Endothelial cell of umbilical vein (primary cell): Measurements from ENCODE around the gene NEK2. TPM values are rescaled to one million over a fixed set of nuclear protein-coding genes. Genes with fewer than 3 reads are reported as not detected.

Source experiments
- BruUV-seq: library from RNA; stranded (reverse); fragments of 400-500 nt; replicated peaks from 2 replicates; lab custom pipeline; 2021; lab: Mats Ljungman, UMichigan
- CTCF ChIA-PET: fragments of 300-600, 350-600 bp; sonication (Branson Sonifier 250); formaldehyde crosslinking; loops from one replicate; lab custom pipeline; 2021; ENCODE audit warnings: antibody characterized with exemption, inconsistent platforms; lab: Charles Lee
- POLR2A ChIA-PET: fragments of 300-600, 350-600 bp; sonication (Branson Sonifier 250); formaldehyde crosslinking; loops from one replicate; lab custom pipeline; 2021; ENCODE audit warnings: antibody characterized with exemption, inconsistent platforms; lab: Charles Lee
- DNase-seq: peaks from one replicate; pipeline ENCODE4 v3.0.0-alpha.2; 2011; ENCODE audit warnings: low read depth, low spot score
- FAIRE-seq: peaks from 2 replicates; lab custom pipeline; 2011; peaks lifted over from hg19 to GRCh38; lab: Jason Lieb, UNC
- H2AFZ ChIP-seq: 2 replicates; pipeline ENCODE4 v1.6.0; 2012; ENCODE audit warnings: low read depth, low read length, control low read depth, inconsistent platforms
- H3K27ac ChIP-seq: 2 replicates; pipeline ENCODE4 v1.5.1; 2011; ENCODE audit warnings: low read depth, mild to moderate bottlenecking, control low read depth, low read length, moderate library complexity; ENCODE audit not compliant: insufficient read depth
- H3K27me3 ChIP-seq, 2 experiments: 2 replicates each; pipeline versions ENCODE4 v1.6.0 to v1.6.1; 2011; ENCODE audit warnings: low read length in 2 of 2, mixed read lengths in 1 of 2; ENCODE audit not compliant: control insufficient read depth in 2 of 2, insufficient read depth in 2 of 2
- H3K36me3 ChIP-seq, 2 experiments: 2 replicates in 1 of 2; 3 replicates in 1 of 2; pipeline ENCODE4 v1.5.1; 2011; ENCODE audit warnings: low read length in 2 of 2, mild to moderate bottlenecking in 1 of 2, moderate library complexity in 1 of 2; ENCODE audit not compliant: control insufficient read depth in 2 of 2, insufficient read depth in 2 of 2; ENCODE audit errors: extremely low read depth in 1 of 2
- H3K4me1 ChIP-seq: 3 replicates; pipeline ENCODE4 v1.5.1; 2011; ENCODE audit warnings: mild to moderate bottlenecking, low read length; ENCODE audit not compliant: control insufficient read depth, insufficient read depth; ENCODE audit errors: extremely low read depth
- H3K4me2 ChIP-seq: 2 replicates; pipeline ENCODE4 v1.6.1; 2011; ENCODE audit warnings: low read length, control low read depth, mixed read lengths; ENCODE audit not compliant: insufficient read depth
- H3K4me3 ChIP-seq, 3 experiments: fragments of 200-600 bp in 1 of 3; sonication (generic), shearing (Covaris generic) in 1 of 3; replicated peaks in 1 of 3; 2 replicates each; pipeline ENCODE4 v1.5.1; 2011 to 2016; ENCODE audit warnings: control low read depth in 3 of 3, low read length in 3 of 3, mild to moderate bottlenecking in 2 of 3, inconsistent platforms in 1 of 3, low read depth in 1 of 3, moderate library complexity in 1 of 3; ENCODE audit not compliant: insufficient read depth in 1 of 3
- H3K79me2 ChIP-seq: 2 replicates; pipeline ENCODE4 v1.6.0; 2012; ENCODE audit warnings: low read length, inconsistent platforms; ENCODE audit not compliant: control insufficient read depth, insufficient read depth
- H3K9ac ChIP-seq: replicated peaks from 2 replicates; pipeline ENCODE3; 2011; ENCODE audit warnings: low read length, control low read depth; ENCODE audit not compliant: insufficient read depth; ENCODE audit errors: extremely low read depth
- H3K9me1 ChIP-seq: replicated peaks from 3 replicates; pipeline ENCODE4 v1.6.0; 2011; ENCODE audit warnings: mild to moderate bottlenecking, low read length; ENCODE audit not compliant: control insufficient read depth, insufficient read depth; ENCODE audit errors: extremely low read depth
- H3K9me3 ChIP-seq: replicated peaks from 2 replicates; pipeline ENCODE4 v1.5.1; 2012; ENCODE audit warnings: low read length, inconsistent platforms; ENCODE audit not compliant: control insufficient read depth, insufficient read depth
- H4K20me1 ChIP-seq: replicated peaks from 2 replicates; pipeline ENCODE3; 2011; ENCODE audit warnings: mild to moderate bottlenecking, low read length; ENCODE audit not compliant: control insufficient read depth, insufficient read depth; ENCODE audit errors: extremely low read depth
- EZH2 ChIP-seq: IDR thresholded peaks from 2 replicates; pipeline ENCODE4 v1.6.1; 2012; ENCODE audit warnings: borderline replicate concordance, low read depth, mild to moderate bottlenecking, moderate library complexity, low read length, inconsistent platforms; ENCODE audit not compliant: severe bottlenecking
- FOS ChIP-seq: IDR thresholded peaks from 2 replicates; pipeline ENCODE4 v1.6.1; 2011; ENCODE audit warnings: mild to moderate bottlenecking, low read length, moderate library complexity, borderline replicate concordance; ENCODE audit not compliant: insufficient read depth
- GATA2 ChIP-seq: IDR thresholded peaks from 2 replicates; pipeline ENCODE4 v1.7.0; 2011; ENCODE audit warnings: low read depth, mild to moderate bottlenecking, moderate library complexity, mixed read lengths, low read length; ENCODE audit not compliant: insufficient read length, insufficient read depth
- JUN ChIP-seq: IDR thresholded peaks from 2 replicates; pipeline ENCODE4 v1.6.1; 2011; ENCODE audit warnings: borderline replicate concordance, low read depth; ENCODE audit not compliant: insufficient read length, insufficient read depth
- MYC ChIP-seq: IDR thresholded peaks from one replicate; pipeline ENCODE4 v1.6.1; 2011; ENCODE audit warnings: mild to moderate bottlenecking, low read depth, low read length
- POLR2A ChIP-seq: IDR thresholded peaks from 2 replicates; pipeline ENCODE4 v1.6.1; 2012; ENCODE audit warnings: low read depth, mild to moderate bottlenecking, control low read depth, low read length
- POLR2AphosphoS5 ChIP-seq: IDR thresholded peaks from 2 replicates; pipeline ENCODE4 v1.6.1; 2012; ENCODE audit warnings: low read depth, mild to moderate bottlenecking, control low read depth, low read length, moderate library complexity; ENCODE audit not compliant: insufficient read depth
- dilution Hi-C: fragments of 300-500 bp; cut with MboI; formaldehyde crosslinking; loops from one replicate; pipeline ENCODE4 v1.15.0; 2019; ENCODE audit warnings: low sequenced_read_pairs; ENCODE audit not compliant: extremely low pct_ligation_motif_present
- intact Hi-C: fragments of 100-400 bp; cut with micrococcal nuclease; formaldehyde crosslinking; loops from one replicate; pipeline ENCODE4 v1.10.0; 2022
- polyA plus RNA-seq, 4 experiments: library from polyadenylated mRNA; depleted of rRNA in 3 of 4; stranded (reverse) in 3 of 4; unstranded in 1 of 4; fragments of >200 nt; gene quantifications; 2 replicates each; pipeline versions ENCODE4 v1.2.1 to v1.2.3, GENCODE V29; 2011 to 2012; ENCODE audit warnings: missing spikeins in 1 of 4
- total RNA-seq: library from RNA; stranded (reverse); gene quantifications from 2 replicates; pipeline ENCODE4 v1.2.3, GENCODE V29; 2021
- TF ChIP-seq, protein P1 (sequence below), 2 donors: IDR thresholded peaks; 1 replicate in 1 of 2; 2 replicates in 1 of 2; pipeline ENCODE4 v1.5.1; 2011; ENCODE audit warnings: low read length in 2 of 2, mild to moderate bottlenecking in 2 of 2, moderate library complexity in 2 of 2, control low read depth in 1 of 2, inconsistent platforms in 1 of 2, low read depth in 1 of 2; ENCODE audit not compliant: insufficient read depth in 1 of 2; ENCODE audit errors: extremely low read depth in 1 of 2
- TF ChIP-seq, protein P2 (sequence below): IDR thresholded peaks from 2 replicates; pipeline ENCODE4 v1.6.1; 2011; ENCODE audit not compliant: insufficient read depth, insufficient read length

NEK2 gene
- total and polyA plus RNA-seq, 2 donors (not counting 3 experiments of a cell fraction or from before 2014, with no cell fraction given), result 6.6 to 19.0 TPM

DNA sequence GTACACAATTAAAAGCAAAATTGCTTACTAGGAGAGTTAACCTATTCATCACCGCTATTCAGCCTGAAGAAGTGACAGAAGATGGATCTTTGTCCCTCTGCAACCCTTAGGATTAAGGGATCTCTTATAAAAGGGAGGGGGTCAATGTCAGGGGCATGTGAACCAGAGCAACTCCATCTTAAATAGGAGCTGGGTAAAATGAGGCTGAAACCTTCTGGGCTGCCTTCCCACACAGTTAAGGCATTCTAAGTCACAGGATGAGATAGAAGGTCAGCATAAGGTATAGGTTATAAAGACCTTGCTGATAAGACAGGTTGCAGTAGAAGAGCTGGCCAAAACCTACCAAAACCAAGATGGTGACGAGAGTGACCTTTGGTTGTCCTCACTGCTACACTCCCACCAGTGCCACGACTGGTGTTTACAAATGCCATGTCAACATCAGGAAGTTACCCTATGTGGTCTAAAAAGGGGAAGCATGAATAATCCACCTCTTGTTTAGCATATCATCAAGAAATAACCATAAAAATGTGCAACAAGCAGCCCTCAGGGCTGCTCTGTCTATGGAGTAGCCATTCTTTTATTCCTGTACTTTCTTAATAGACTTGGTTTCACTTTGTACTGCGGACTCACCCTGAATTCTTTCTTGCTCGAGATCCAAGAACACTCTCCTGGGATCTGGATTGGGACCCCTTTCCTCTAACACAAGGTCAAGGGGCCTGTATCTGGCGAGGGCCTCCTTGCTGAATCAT lies 35.3 kb upstream of the NEK2 start:
- FAIRE-seq (peak; percentile 42), DNase-seq (no peak)
- dilution Hi-C loops (no loop called here), intact Hi-C loops (no loop called here)
- TF ChIP-seq FOS, result no peak
- TF ChIP-seq GATA2, result no peak
- TF ChIP-seq, protein P1, sequence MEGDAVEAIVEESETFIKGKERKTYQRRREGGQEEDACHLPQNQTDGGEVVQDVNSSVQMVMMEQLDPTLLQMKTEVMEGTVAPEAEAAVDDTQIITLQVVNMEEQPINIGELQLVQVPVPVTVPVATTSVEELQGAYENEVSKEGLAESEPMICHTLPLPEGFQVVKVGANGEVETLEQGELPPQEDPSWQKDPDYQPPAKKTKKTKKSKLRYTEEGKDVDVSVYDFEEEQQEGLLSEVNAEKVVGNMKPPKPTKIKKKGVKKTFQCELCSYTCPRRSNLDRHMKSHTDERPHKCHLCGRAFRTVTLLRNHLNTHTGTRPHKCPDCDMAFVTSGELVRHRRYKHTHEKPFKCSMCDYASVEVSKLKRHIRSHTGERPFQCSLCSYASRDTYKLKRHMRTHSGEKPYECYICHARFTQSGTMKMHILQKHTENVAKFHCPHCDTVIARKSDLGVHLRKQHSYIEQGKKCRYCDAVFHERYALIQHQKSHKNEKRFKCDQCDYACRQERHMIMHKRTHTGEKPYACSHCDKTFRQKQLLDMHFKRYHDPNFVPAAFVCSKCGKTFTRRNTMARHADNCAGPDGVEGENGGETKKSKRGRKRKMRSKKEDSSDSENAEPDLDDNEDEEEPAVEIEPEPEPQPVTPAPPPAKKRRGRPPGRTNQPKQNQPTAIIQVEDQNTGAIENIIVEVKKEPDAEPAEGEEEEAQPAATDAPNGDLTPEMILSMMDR (IDR thresholded peaks at IDR 0.05; ENCODE audit: extremely low read depth in 1 of 2, insufficient read depth in 1 of 2, low read depth in 1 of 2, low read length in 2 of 2), result no peak
- TF ChIP-seq EZH2, result no peak
- TF ChIP-seq, protein P2, sequence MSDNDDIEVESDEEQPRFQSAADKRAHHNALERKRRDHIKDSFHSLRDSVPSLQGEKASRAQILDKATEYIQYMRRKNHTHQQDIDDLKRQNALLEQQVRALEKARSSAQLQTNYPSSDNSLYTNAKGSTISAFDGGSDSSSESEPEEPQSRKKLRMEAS, result no peak
- no peak for TF ChIP-seq POLR2A
- no peak for TF ChIP-seq MYC
- no peak for TF ChIP-seq JUN
- TF ChIP-seq POLR2AphosphoS5, result no peak
- no peaks in the 10 kb centered on the region for H3K79me2 ChIP-seq
- no peak overlapping the region for H3K4me3 ChIP-seq
- no peaks in the 10 kb centered on the region for H3K9me3 ChIP-seq
- BruUV-seq, result no TSS peak
- H3K9ac ChIP-seq, result no peak overlapping the region
- no peak overlapping the region for H3K4me2 ChIP-seq
- H2AFZ ChIP-seq, result no peak overlapping the region
- H3K27me3 ChIP-seq, result no peaks in the 10 kb centered on the region
- H4K20me1 ChIP-seq, result no peaks in the 10 kb centered on the region
- ChIA-PET CTCF (interaction anchor here (3.5 kb wide), 1 partner anchor 12 kb away, joined by 16 read pairs; no protein-coding TSS in a partner anchor), POLR2A (no interaction called here)
- H3K36me3 ChIP-seq, result no peaks in the 10 kb centered on the region
- H3K27ac ChIP-seq, result no peak overlapping the region
- no peaks in the 10 kb centered on the region for H3K9me1 ChIP-seq
- H3K4me1 ChIP-seq, result no peaks in the 10 kb centered on the region
